ENCODE results near the gene UCHL5.

The UCHL5 gene

GRCh38 chr1:193059282-193060114 lies at the start of gene UCHL5, which contains the start of gene RO60:
TSS of gene UCHL5 (minus strand) at chr1:193059360. CDS start at chr1:193059260, 100 bp downstream.
TSS of gene RO60 (plus strand) at chr1:193059612. CDS start at chr1:193069055, 9,443 bp downstream.
- peak; percentile 98 for DNase-seq (ENCODE audit: low read depth)
- H3K4me3 ChIP-seq (ENCODE audit: control insufficient read depth, low read depth, low read length), result peak within 1 kb of the TSS; percentile 95
- no peak for TF ChIP-seq CTCF (conservative IDR thresholded peaks at IDR 0.05; ENCODE audit: control insufficient read depth, insufficient read depth, low read depth, low read length)

GRCh38 chr1:193108471-193108870 lies 49.3 kb upstream of the UCHL5 start:
- no peak for TF ChIP-seq CTCF (conservative IDR thresholded peaks at IDR 0.05; ENCODE audit: control insufficient read depth, insufficient read depth, low read depth, low read length)
- DNase-seq (ENCODE audit: low read depth), result no peak
- no peak overlapping the region for H3K4me3 ChIP-seq (ENCODE audit: control insufficient read depth, low read depth, low read length)

- peak; percentile 39 for DNase-seq (ENCODE audit: low read depth)
- peak overlapping the region; percentile 63 for H3K4me3 ChIP-seq (ENCODE audit: control insufficient read depth, low read depth, low read length)
- no peak for TF ChIP-seq CTCF (conservative IDR thresholded peaks at IDR 0.05; ENCODE audit: control insufficient read depth, insufficient read depth, low read depth, low read length)
Observed at GRCh38 chr1:193105821-193106177, 46.6 kb upstream of the UCHL5 start.

GRCh38 chr1:193104907-193105820 lies 46.0 kb upstream of the UCHL5 start, which contains the start of gene GLRX2:
TSS of gene GLRX2 (minus strand) at chr1:193105414. CDS start at chr1:193105382, 32 bp downstream.
- H3K4me3 ChIP-seq (ENCODE audit: control insufficient read depth, low read depth, low read length), result peak within 1 kb of the TSS; percentile 89
- peak; percentile 85 for DNase-seq (ENCODE audit: low read depth)

GRCh38 chr1:193104502-193104906 lies 45.3 kb upstream of the UCHL5 start:
- peak; percentile 52 for DNase-seq (ENCODE audit: low read depth)
- peak overlapping the region; percentile 89 for H3K4me3 ChIP-seq (ENCODE audit: control insufficient read depth, low read depth, low read length)
- TF ChIP-seq CTCF (conservative IDR thresholded peaks at IDR 0.05; ENCODE audit: control insufficient read depth, insufficient read depth, low read depth, low read length), result no peak

More at GRCh38 chr1:193104907-193105820, 46.0 kb upstream of the UCHL5 start, which contains the start of gene GLRX2:
- no peak for TF ChIP-seq CTCF (conservative IDR thresholded peaks at IDR 0.05; ENCODE audit: control insufficient read depth, insufficient read depth, low read depth, low read length)

- no peak for TF ChIP-seq CTCF (conservative IDR thresholded peaks at IDR 0.05; ENCODE audit: control insufficient read depth, insufficient read depth, low read depth, low read length)
- no peak for DNase-seq (ENCODE audit: low read depth)
Observed at GRCh38 chr1:193103759-193104501, 44.8 kb upstream of the UCHL5 start.

More at GRCh38 chr1:193103759-193104501, 44.8 kb upstream of the UCHL5 start:
- peak overlapping the region; percentile 89 for H3K4me3 ChIP-seq (ENCODE audit: control insufficient read depth, low read depth, low read length)
